H1 (cell line): ENCODE results near the gene BMF. TPM values are rescaled to one million over a fixed set of nuclear protein-coding genes. Genes with fewer than 3 reads are reported as not detected.
"Not testable (repeated sequence)": the region's sequence is repeated elsewhere in the genome, so short reads cannot be mapped to it uniquely, and the experiment has no call there.

Experiments
- CTCF ChIA-PET: fragments of 300-600 bp; sonication (Branson Sonifier 250); formaldehyde crosslinking; loops from one replicate; lab custom pipeline; 2021; ENCODE audit not compliant: partially characterized antibody; lab: Charles Lee
- POLR2A ChIA-PET: fragments of 300-600 bp; sonication (Branson Sonifier 250); formaldehyde crosslinking; loops from one replicate; lab custom pipeline; 2021; ENCODE audit warnings: inconsistent platforms; ENCODE audit not compliant: partially characterized antibody; lab: Charles Lee
- DNase-seq, 2 experiments: peaks; one replicate each; pipeline versions ENCODE4 v3.0.0 to v3.0.0-alpha.2; 2010 to 2022; ENCODE audit warnings: low spot score in 2 of 2, low read depth in 1 of 2, mixed read lengths in 1 of 2
- FAIRE-seq: peaks from 2 replicates; lab custom pipeline; 2011; peaks lifted over from hg19 to GRCh38; lab: Jason Lieb, UNC
- H2AFZ ChIP-seq: 2 replicates; pipeline ENCODE4 v1.8.1; 2012; ENCODE audit warnings: low read length, inconsistent platforms
- H2AK5ac ChIP-seq: 2 replicates; pipeline ENCODE4 v1.6.1; 2013; ENCODE audit warnings: low read depth, low read length
- H2BK120ac ChIP-seq: replicated peaks from 2 replicates; pipeline ENCODE3; 2013; ENCODE audit warnings: low read depth, low read length, inconsistent platforms
- H2BK12ac ChIP-seq: 2 replicates; pipeline ENCODE4 v1.6.1; 2013; ENCODE audit warnings: low read depth, low read length
- H2BK15ac ChIP-seq: 2 replicates; pipeline ENCODE4 v1.6.1; 2013; ENCODE audit warnings: low read length
- H2BK20ac ChIP-seq: 2 replicates; pipeline ENCODE4 v1.6.1; 2013; ENCODE audit warnings: low read length
- H2BK5ac ChIP-seq: 2 replicates; pipeline ENCODE4 v1.6.1; 2013; ENCODE audit warnings: low read depth, low read length
- H3K14ac ChIP-seq: 2 replicates; pipeline ENCODE4 v1.6.1; 2013; ENCODE audit warnings: inconsistent platforms; ENCODE audit not compliant: insufficient read length
- H3K18ac ChIP-seq: 2 replicates; pipeline ENCODE4 v1.6.1; 2013; ENCODE audit warnings: low read length; ENCODE audit errors: extremely low read depth
- H3K23ac ChIP-seq: 2 replicates; pipeline ENCODE4 v1.6.1; 2013; ENCODE audit warnings: inconsistent platforms; ENCODE audit not compliant: insufficient read length
- H3K23me2 ChIP-seq: 2 replicates; pipeline ENCODE4 v1.6.1; 2013; ENCODE audit warnings: low read depth, low read length
- H3K27ac ChIP-seq: 2 replicates; pipeline ENCODE4 v1.6.1; 2011; ENCODE audit warnings: low read depth, low read length, inconsistent platforms
- H3K27me3 ChIP-seq, 4 experiments: replicated peaks in 1 of 4; 1 replicate in 1 of 4; 2 replicates in 3 of 4; pipeline versions ENCODE4 v1.6.1 to v1.8.1; 2011 to 2013; ENCODE audit warnings: low read length in 3 of 4, mild to moderate bottlenecking in 3 of 4, inconsistent platforms in 2 of 4, mixed read lengths in 2 of 4, moderate library complexity in 1 of 4; ENCODE audit not compliant: control insufficient read depth in 3 of 4, insufficient read depth in 3 of 4; ENCODE audit errors: extremely low read depth in 1 of 4
- H3K36me3 ChIP-seq, 4 experiments: 2 replicates each; pipeline versions ENCODE4 v1.6.1 to v1.8.1; 2011 to 2013; ENCODE audit warnings: mild to moderate bottlenecking in 4 of 4, low read length in 3 of 4, moderate library complexity in 2 of 4, control low read depth in 1 of 4, inconsistent platforms in 1 of 4; ENCODE audit not compliant: insufficient read depth in 4 of 4, control insufficient read depth in 2 of 4
- H3K4ac ChIP-seq: replicated peaks from 2 replicates; pipeline ENCODE3; 2013; ENCODE audit warnings: low read length, low read depth, mixed read lengths, inconsistent platforms; ENCODE audit not compliant: insufficient read length
- H3K4me1 ChIP-seq, 4 experiments: replicated peaks in 1 of 4; 1 replicate in 1 of 4; 2 replicates in 3 of 4; pipeline versions ENCODE4 v1.6.1 to v1.8.1; 2011 to 2013; ENCODE audit warnings: low read length in 3 of 4, inconsistent platforms in 2 of 4, mixed read lengths in 1 of 4; ENCODE audit not compliant: insufficient read depth in 4 of 4, control insufficient read depth in 3 of 4
- H3K4me2 ChIP-seq, 2 experiments: 2 replicates each; pipeline versions ENCODE4 v1.6.1 to v1.8.1; 2011 to 2013; ENCODE audit warnings: low read depth in 2 of 2, low read length in 2 of 2, control low read depth in 1 of 2, inconsistent platforms in 1 of 2, mild to moderate bottlenecking in 1 of 2; ENCODE audit not compliant: insufficient read depth in 1 of 2
- H3K4me3 ChIP-seq, 4 experiments: fragments of 200-600, 300-600 bp in 1 of 4; sonication (generic), shearing (Covaris generic), sonication (Bioruptor Twin) in 1 of 4; 2 replicates each; pipeline versions ENCODE4 v1.5.1 to v1.8.1; 2011 to 2016; ENCODE audit warnings: low read length in 4 of 4, low read depth in 3 of 4, control low read depth in 2 of 4, inconsistent platforms in 2 of 4, mild to moderate bottlenecking in 2 of 4, mixed read lengths in 1 of 4, moderate library complexity in 1 of 4; ENCODE audit not compliant: insufficient read depth in 2 of 4; ENCODE audit errors: extremely low read depth in 1 of 4
- H3K56ac ChIP-seq: replicated peaks from 2 replicates; pipeline ENCODE3; 2013; ENCODE audit warnings: low read depth, mild to moderate bottlenecking, mixed read lengths, low read length, inconsistent platforms; ENCODE audit not compliant: insufficient read length
- H3K79me1 ChIP-seq: 2 replicates; pipeline ENCODE4 v1.6.1; 2013; ENCODE audit warnings: low read depth, low read length, control low read depth
- H3K79me2 ChIP-seq, 2 experiments: 2 replicates each; pipeline versions ENCODE4 v1.6.1 to v1.8.1; 2012 to 2013; ENCODE audit warnings: low read length in 2 of 2, mild to moderate bottlenecking in 2 of 2, inconsistent platforms in 1 of 2; ENCODE audit not compliant: insufficient read depth in 2 of 2, control insufficient read depth in 1 of 2
- H3K9ac ChIP-seq, 4 experiments: replicated peaks in 1 of 4; 1 replicate in 1 of 4; 2 replicates in 3 of 4; pipeline versions ENCODE4 v1.6.1 to v1.8.1; 2011 to 2013; ENCODE audit warnings: low read depth in 3 of 4, low read length in 3 of 4, control low read depth in 2 of 4, mild to moderate bottlenecking in 2 of 4, moderate library complexity in 2 of 4, inconsistent platforms in 1 of 4; ENCODE audit errors: extremely low read depth in 1 of 4
- H3K9me3 ChIP-seq, 2 experiments: 2 replicates each; pipeline versions ENCODE4 v1.6.1 to v1.8.1; 2012 to 2013; ENCODE audit warnings: mild to moderate bottlenecking in 2 of 2, moderate library complexity in 2 of 2, control low read depth in 1 of 2, inconsistent platforms in 1 of 2, low read depth in 1 of 2, low read length in 1 of 2, mixed read lengths in 1 of 2; ENCODE audit not compliant: insufficient read depth in 2 of 2
- H4K20me1 ChIP-seq, 2 experiments: replicated peaks in 1 of 2; 2 replicates each; pipeline versions ENCODE3 to v1.8.1; 2011 to 2013; ENCODE audit warnings: inconsistent platforms in 2 of 2, low read length in 2 of 2, mild to moderate bottlenecking in 1 of 2; ENCODE audit not compliant: insufficient read depth in 2 of 2, control insufficient read depth in 1 of 2
- H4K5ac ChIP-seq: 2 replicates; pipeline ENCODE4 v1.6.1; 2013; ENCODE audit warnings: low read length, low read depth, mixed read lengths, inconsistent platforms; ENCODE audit not compliant: insufficient read length
- H4K8ac ChIP-seq: 2 replicates; pipeline ENCODE4 v1.8.0; 2013; ENCODE audit warnings: mild to moderate bottlenecking, moderate library complexity, low read length, inconsistent platforms; ENCODE audit not compliant: insufficient read depth; ENCODE audit errors: extremely low read depth
- H4K91ac ChIP-seq: replicated peaks from 2 replicates; pipeline ENCODE3; 2013; ENCODE audit warnings: low read length, mixed read lengths, inconsistent platforms; ENCODE audit not compliant: insufficient read length
- BRCA1 ChIP-seq: IDR thresholded peaks from 2 replicates; pipeline ENCODE4 v1.6.1; 2012; ENCODE audit warnings: low read depth, low read length, improper control_type of control experiment
- HDAC6 ChIP-seq: IDR thresholded peaks from one replicate; pipeline ENCODE4 v1.7.1; 2012; ENCODE audit warnings: low read depth, mild to moderate bottlenecking, inconsistent platforms, low read length, moderate library complexity
- JUND ChIP-seq: IDR thresholded peaks from 2 replicates; pipeline ENCODE4 v1.6.1; 2011; ENCODE audit warnings: mild to moderate bottlenecking, improper control_type of control experiment, low read length
- MAFK ChIP-seq: IDR thresholded peaks from 2 replicates; pipeline ENCODE4 v1.6.1; 2012; ENCODE audit warnings: low read depth, mild to moderate bottlenecking, improper control_type of control experiment, low read length
- NRF1 ChIP-seq: IDR thresholded peaks from 2 replicates; pipeline ENCODE4 v1.6.1; 2011; ENCODE audit warnings: mild to moderate bottlenecking, low read depth, low read length, improper control_type of control experiment
- WGBS, 2 experiments: shearing (Covaris generic) in 1 of 2; methylation state at CpG; one replicate each; pipeline versions ENCODE4 v1.1.6 to v1.1.7; 2013 to 2015; ENCODE audit warnings: low lambda C conversion rate in 2 of 2, mixed read lengths in 2 of 2, inconsistent platforms in 1 of 2, low coverage in 1 of 2, missing lambda C conversion rate in 1 of 2; ENCODE audit not compliant: insufficient replicate concordance in 2 of 2, insufficient coverage in 1 of 2, insufficient read length in 1 of 2; ENCODE audit errors: extremely low coverage in 1 of 2, missing lambda C conversion rate in 1 of 2; 5-methylcytosine and 5-hydroxymethylcytosine counted together
- polyA plus RNA-seq, 7 experiments: library from polyadenylated mRNA; depleted of rRNA in 3 of 7; stranded (reverse) in 5 of 7; unstranded in 2 of 7; fragments of >200 nt in 5 of 7; fragments of 200-250 nt in 2 of 7; gene quantifications; 1 replicate in 5 of 7; 2 replicates in 1 of 7; 4 replicates in 1 of 7; pipeline versions ENCODE4 v1.2.1 to v1.2.3, GENCODE V29; 2011 to 2013; ENCODE audit warnings: missing spikeins in 2 of 7, mixed read lengths in 2 of 7
- total RNA-seq: library from RNA; stranded (reverse); fragmentation: NEBNext Ultra II Directional; extraction: Animal tissue kit (Norgen Biotek cat#: 25700); gene quantifications from 2 replicates; pipeline ENCODE4 v1.2.1, GENCODE V29; 2021

The BMF gene
- total and polyA plus RNA-seq, 2 of the 8 experiments (the other 6 are each of a cell fraction or from before 2014, with no cell fraction given), result 21.2 to 24.2 TPM

- TF ChIP-seq HDAC6, result no peak
- TF ChIP-seq JUND, result no peak
- TF ChIP-seq NRF1, result no peak
- TF ChIP-seq BRCA1, result no peak
- TF ChIP-seq MAFK, result no peak
- TF ChIP-seq, all 59 proteins: peak for 0
These were observed 28.0 kb upstream of the BMF start (continued) for GRCh38 chr15:40136470-40137302.

- not testable (repeated sequence) for H3K27ac ChIP-seq, H3K9ac ChIP-seq, H4K20me1 ChIP-seq, FAIRE-seq, DNase-seq, H2AFZ ChIP-seq, H2AK5ac ChIP-seq, H3K4me3 ChIP-seq, H3K4me1 ChIP-seq, H3K4me2 ChIP-seq, H3K79me2 ChIP-seq, H2BK120ac ChIP-seq, H4K5ac ChIP-seq, H3K23me2 ChIP-seq, H3K18ac ChIP-seq, H3K9me3 ChIP-seq, H3K36me3 ChIP-seq, H3K23ac ChIP-seq, H3K14ac ChIP-seq, H3K79me1 ChIP-seq, H4K8ac ChIP-seq, H2BK20ac ChIP-seq, H3K27me3 ChIP-seq, H4K91ac ChIP-seq, H3K56ac ChIP-seq
- ChIA-PET CTCF (interaction anchor here (1.0 to 1.7 kb wide), 3 partner anchors 18 to 81 kb away, joined by 3 to 4 read pairs (median 4); no protein-coding TSS in a partner anchor), POLR2A (interaction anchor here (0.9 kb wide), 1 partner anchor 25 kb away, joined by 4 read pairs; the partner anchor contains the start of gene BUB1B)
- 0 out of 2 replicates have a peak overlapping the region, but pooled peaks have one; percentile 55 for H2BK15ac ChIP-seq
- 85% methylated on average over 1 of the region's 1 CpG; no CpG with 5 or more reads in 1 of the 2 experiments for WGBS, 2 experiments
- H2BK5ac ChIP-seq, result peak overlapping the region; percentile 66; the same call in 1 of the 2 replicates
- 0 out of 2 replicates have a peak overlapping the region, but pooled peaks have one; percentile 17 for H2BK12ac ChIP-seq
- H3K4ac ChIP-seq, result peak overlapping the region; percentile 78
These were observed 27.3 kb upstream of the BMF start for GRCh38 chr15:40135846-40136450.
